Stimulated activated CD8-positive, alpha-beta memory T cell treated with anti-CD3 and anti-CD28 coated beads, Interleukin-15, amount 100 ng/mL, for 24 hours (primary cell): ENCODE measurements around the gene CLSTN3.
"Not testable (repeated sequence)": the region's sequence is repeated elsewhere in the genome, so short reads cannot be mapped to it uniquely, and the experiment has no call there.

Source experiments
- DNase-seq: peaks from one replicate; pipeline ENCODE4 v3.0.0-alpha.2; 2020; ENCODE audit warnings: low read depth

CLSTN3 gene

DNA sequence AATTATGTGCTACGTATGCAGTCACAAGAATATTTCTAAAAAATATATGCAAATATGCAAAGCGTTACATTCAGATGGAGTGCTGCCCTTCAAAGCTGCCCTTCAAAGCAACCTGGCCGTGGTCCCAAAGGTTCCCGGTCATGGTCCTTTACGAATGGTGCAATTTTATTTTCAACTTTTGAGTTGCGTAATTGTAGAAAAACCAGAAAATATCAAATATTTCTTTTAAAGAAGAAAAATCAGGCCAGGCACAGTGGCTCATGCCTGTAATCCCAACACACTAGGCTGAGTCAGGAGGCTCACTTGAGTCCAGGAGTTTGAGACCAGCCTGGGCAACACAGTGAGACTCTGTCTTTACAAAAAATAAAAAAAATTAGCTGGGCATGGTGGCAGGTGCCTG is 21.4 kb downstream of the CLSTN3 start:
- DNase-seq: no peak

DNA sequence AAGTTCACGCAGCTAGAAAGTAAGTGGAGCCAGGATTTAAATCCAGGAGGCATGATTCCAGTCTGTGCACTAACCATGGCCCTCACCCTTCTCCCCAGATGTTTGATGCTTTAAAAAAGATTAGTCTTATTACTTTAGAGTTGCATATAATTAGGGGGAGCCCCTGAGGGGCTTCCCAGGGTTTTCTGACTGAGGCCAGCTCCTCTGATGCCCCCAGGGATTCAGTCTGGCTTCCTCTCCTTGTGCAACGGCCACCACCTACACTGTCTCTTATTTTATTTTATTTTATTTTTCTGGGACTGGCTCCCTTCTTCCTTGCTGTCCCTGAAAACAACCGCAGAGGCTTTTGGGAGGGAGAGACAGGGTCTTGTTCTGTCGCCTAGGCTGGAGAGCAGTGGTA is 22.6 kb downstream of the CLSTN3 start:
- DNase-seq: no peak

GRCh38 chr12:7154042-7154441 is 23.9 kb downstream of the CLSTN3 start:
- no peak for DNase-seq

- DNase-seq: no peak
These were observed 24.8 kb downstream of the CLSTN3 start for GRCh38 chr12:7154901-7155470.

DNA sequence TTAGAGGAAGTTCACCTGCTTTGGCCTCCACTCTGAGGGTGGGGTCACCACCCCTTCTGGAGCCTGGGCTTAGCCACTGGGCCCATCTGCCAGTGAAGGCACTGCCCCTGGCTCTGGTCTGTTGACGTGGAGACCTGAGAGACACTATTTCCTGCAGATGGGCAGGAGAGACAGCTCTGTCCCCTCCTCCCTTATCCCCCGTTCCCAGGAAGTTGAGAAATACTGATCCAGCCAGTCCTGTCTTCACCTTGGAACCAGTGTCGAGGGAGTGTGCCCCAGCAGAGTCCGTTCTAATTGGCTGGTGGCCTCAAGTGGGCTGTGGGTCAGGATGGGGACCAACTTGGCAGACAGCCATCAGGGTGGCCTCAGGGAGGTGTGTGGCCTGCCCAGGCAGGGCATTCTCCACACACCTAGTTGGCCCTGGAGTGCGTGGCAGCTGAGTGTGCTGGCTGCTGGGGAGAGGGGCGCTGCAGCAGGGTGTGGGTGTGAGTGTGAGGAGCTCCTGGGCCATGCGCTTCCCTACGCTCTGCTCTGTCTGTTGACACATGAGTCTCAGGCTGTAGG is 25.4 kb downstream of the CLSTN3 start:
- DNase-seq: no peak

DNA sequence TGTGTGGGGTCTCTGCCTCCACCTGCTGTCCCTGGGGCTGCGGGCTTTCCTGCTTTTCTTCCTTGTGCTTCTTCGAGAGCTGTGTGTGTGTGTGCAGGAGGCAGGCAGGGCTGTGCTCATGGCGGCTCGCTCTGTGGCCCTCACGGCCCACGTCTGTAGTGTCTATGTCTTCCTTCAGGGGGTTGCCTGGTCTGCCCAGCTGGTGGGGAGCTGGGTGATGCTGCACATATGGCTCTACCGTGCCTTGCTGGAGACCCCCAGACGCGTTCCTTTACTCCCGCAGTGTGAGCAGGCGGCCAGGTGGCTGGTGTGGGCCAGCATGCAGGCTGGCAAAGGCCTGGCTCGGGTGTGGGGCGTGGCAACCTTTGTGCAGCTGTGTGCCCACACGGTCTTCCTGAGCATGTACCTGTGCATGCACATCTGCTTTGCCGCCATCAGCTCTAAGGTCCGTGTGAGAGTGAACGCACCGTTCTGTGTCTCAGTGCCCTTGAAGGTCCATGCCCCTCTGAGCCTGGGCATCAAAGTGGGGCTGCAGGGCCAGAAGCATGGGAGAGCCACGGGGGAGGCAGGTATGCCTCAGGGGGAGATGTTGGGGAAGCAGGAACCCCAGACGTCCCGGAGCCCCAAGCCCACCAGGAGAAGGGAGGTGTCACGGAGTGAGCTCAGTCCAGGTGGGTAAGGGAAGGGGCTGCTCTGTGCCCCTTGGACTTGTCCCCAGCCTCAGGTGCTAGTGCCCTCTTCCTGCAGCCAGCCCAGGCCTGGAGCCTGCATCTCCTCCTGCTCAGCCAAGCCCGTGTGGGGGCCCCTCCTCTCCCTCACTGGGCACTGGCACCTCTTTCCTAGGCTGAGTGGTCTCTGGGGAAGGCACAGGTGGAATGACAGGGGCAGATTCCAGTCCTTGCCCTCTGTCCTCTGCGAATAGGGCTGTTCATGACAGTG is 26.4 kb downstream of the CLSTN3 start:
- DNase-seq: no peak

DNA sequence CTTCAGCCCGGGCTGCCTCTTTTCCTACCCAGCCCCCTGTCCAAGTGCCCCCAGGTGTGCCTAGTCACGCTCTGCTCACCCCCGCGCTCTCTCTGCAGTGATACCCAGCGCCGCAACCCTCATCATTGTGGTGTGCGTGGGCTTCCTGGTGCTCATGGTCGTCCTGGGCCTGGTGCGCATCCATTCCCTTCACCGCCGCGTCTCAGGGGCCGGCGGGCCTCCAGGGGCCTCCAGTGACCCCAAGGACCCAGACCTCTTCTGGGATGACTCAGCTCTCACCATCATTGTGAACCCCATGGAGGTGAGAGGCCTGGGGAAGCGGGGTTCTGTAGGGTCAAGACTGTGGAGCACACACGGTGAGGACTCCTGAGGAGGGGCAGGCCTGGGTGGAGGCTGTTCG is 27.2 kb downstream of the CLSTN3 start:
- no peak for DNase-seq

DNA sequence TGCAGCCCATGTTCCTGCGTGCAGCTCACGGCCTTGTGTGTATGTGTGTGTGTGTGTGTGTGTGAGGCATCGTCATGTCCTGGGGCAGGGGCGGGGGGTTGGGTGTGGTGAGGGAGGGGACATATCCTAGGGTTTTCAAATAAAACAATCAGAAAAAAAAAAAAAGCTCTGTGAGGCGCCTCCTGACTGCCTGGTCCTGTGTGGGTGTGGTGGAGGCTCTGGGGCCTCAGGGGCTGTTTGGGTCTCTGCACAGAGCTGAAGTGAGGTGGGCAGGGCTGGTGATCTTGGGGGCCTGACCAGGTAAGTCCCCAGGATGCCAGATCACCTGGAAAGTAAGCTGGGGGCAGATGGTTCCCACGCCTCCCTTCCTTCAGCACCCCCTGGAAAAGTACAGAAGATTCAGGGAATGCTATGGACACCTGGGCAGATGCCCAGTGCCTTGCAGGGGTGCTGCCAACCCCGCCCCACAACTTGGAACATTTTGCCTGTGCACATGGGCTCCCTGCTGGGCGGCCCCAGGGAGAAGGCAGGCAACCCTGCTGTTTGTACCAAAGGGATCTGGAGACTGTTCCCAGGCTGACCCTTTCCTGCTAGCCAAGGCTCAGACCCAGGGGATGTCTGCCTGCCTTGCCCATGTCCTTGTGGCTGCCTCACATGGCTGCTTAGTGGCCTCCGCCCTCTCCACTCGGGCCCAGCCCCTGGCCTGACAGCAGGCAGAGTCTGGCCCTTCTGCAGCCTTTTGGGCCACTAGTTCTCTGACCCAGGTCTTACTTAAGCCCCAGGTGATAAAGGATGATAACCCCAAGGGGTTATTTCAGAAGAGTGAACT is 28.8 kb downstream of the CLSTN3 start:
- DNase-seq: no peak

DNA sequence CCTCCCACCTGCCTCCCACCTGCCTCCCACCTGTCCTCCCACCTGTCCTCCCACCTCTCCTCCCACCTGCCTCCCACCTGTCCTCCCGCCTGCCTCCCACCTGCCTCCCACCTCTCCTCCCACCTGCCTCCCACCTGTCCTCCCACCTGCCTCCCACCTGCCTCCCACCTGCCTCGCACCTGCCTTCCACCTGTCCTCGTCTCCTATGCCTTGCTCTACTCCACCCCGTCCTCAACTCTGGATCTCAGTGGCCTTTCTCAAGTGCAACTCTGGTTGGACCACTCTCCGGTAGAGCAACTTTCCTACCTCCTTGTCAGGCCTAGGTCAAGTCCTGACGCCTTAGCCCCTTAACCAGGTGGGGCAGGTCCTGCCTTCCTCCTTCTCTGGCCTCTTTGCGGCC is 30.0 kb downstream of the CLSTN3 start:
- DNase-seq: no peak

GRCh38 chr12:7161327-7161726 is 31.2 kb downstream of the CLSTN3 start:
- DNase-seq: no peak

- DNase-seq: no peak
These were observed 31.6 kb downstream of the CLSTN3 start for GRCh38 chr12:7161811-7162210.

DNA sequence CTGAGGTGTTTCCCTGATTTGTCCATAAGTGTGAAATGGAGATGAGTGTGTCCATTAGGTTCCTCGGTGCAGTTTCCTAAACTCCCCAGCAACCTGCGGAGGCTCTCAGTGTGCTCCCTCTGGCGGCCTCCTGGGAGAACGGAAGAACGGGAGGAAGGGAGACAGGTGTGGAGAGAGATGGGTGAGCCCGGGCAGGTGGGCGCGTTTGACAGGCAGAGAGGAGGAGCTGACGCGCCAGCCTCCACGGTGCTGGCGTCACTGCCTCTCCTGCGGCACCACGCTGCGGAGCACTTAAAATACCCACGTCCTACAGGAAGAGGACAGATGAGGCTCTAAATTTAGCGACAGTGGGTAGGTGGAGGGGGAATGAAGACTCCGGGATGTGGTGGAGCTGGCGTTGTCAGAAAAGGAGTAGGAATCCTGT is 32.5 kb downstream of the CLSTN3 start:
- no peak for DNase-seq

GRCh38 chr12:7169951-7170350 is 39.8 kb downstream of the CLSTN3 start:
- DNase-seq: no peak

DNA sequence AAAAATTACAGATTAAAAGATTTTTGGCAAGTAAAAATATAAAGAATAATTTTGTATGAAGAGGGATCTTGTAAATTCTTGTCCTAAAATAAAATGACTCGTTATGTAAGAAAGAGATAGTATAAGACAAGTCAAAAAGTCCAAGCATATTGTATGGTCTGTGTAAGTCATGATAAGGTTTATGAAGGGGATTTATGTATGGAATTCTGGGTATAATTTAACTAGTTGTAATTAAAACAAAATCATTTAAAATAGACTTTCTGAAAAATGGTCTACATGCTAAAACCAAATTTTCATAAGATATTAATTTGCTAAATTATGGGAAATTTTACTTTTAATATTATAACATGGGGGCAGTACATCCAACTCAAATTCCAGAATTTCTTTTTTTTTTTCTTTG is 41.7 kb downstream of the CLSTN3 start:
- DNase-seq: no peak

DNA sequence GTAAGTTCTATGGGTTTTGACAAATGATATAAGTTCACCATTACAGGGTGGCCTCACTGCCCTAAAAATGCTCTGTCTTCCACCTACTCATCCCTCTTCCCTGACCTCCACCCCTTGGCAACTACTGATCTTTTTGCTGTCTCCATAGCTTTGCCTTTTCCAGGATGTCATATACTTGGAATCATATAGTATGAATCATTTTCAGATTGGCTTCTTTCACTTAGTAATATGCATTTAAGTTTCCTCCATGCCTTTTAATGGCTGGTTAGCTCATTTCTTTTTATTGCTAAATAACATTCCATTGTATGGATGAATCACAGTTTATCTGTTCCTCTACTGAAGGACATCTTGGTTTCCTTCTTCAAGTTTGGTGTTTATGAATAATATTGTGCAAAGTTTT is 45.3 kb downstream of the CLSTN3 start:
- no peak for DNase-seq

- no peak for DNase-seq
These were observed 46.4 kb downstream of the CLSTN3 start for GRCh38 chr12:7176595-7176994.

GRCh38 chr12:7178481-7178880 is 48.3 kb downstream of the CLSTN3 start:
- no peak for DNase-seq

DNA sequence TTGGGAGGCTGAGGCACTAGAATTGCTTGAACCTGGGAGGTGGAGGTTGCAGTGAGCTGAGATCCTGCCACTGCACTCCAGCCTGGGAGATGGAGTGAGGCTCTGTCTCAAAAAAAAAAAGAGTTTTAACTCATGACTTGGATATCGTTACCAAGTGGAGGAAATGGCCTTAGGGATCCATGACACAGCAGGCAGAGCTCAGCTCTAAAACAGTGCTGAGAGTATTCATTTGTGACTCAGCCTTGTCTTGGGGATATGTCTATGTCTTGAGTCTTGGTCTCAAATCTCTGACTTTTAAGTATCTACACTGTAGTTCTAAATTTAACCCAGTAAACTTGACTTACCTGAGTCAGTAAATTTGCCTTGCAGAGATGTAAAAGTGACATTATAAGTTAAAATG is 50.5 kb downstream of the CLSTN3 start:
- DNase-seq: no peak

DNA sequence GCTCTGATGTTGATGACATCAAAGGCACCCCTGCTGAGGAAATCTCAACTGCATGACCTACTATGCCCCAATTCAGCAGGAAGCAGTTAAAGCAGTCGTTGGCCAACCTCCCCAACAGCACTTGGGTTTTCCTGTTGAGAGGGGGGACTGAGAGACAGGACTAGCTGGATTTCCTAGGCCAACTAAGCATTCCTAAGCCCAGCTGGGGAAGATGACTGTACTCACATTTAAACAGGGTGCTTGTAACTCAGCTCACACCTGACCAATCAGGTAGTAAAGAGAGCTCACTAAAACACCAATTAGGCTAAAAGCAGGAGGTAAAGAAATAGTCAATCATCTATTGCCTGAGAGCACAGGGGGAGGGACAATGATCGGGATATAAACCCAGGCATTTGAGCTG is 55.9 kb downstream of the CLSTN3 start:
- DNase-seq: not testable (repeated sequence)

- peak; percentile 6 for DNase-seq
These were observed 58.6 kb downstream of the CLSTN3 start for GRCh38 chr12:7188562-7189397.
